ENCODE results near the gene NOM1.

NOM1 gene

GRCh38 chr7:157021071-157021870, 71.8 kb downstream of the NOM1 start:
- no peak overlapping the region for H3K4me3 ChIP-seq (ENCODE audit: low read depth, low read length)
- DNase-seq (ENCODE audit: low read depth) = no peak
- TF ChIP-seq MAX (IDR thresholded peaks at IDR 0.05; ENCODE audit: low read depth, low read length) (no peak), MYC (IDR thresholded peaks at IDR 0.05; ENCODE audit: low read depth, low read length) (no peak), POLR2A (IDR thresholded peaks at IDR 0.05; ENCODE audit: extremely low read depth, insufficient read length) (no peak), CTCF (IDR thresholded peaks at IDR 0.05; ENCODE audit: low read depth, low read length) (no peak)

GRCh38 chr7:157021871-157022680, 72.6 kb downstream of the NOM1 start:
- TF ChIP-seq MAX (IDR thresholded peaks at IDR 0.05; ENCODE audit: low read depth, low read length) (no peak), POLR2A (IDR thresholded peaks at IDR 0.05; ENCODE audit: extremely low read depth, insufficient read length) (no peak), CTCF (IDR thresholded peaks at IDR 0.05; ENCODE audit: low read depth, low read length) (no peak), MYC (IDR thresholded peaks at IDR 0.05; ENCODE audit: low read depth, low read length) (no peak)
- DNase-seq (ENCODE audit: low read depth) = no peak
- no peak overlapping the region for H3K4me3 ChIP-seq (ENCODE audit: low read depth, low read length)

All from NB4 (cell line).